ENCODE measurements around the gene SAMSN1. TPM values are rescaled to one million over a fixed set of nuclear protein-coding genes. Genes with fewer than 3 reads are reported as not detected.

Gene SAMSN1
- total RNA-seq, 1 experiment from 2014 or later: 2.8 TPM

DNA sequence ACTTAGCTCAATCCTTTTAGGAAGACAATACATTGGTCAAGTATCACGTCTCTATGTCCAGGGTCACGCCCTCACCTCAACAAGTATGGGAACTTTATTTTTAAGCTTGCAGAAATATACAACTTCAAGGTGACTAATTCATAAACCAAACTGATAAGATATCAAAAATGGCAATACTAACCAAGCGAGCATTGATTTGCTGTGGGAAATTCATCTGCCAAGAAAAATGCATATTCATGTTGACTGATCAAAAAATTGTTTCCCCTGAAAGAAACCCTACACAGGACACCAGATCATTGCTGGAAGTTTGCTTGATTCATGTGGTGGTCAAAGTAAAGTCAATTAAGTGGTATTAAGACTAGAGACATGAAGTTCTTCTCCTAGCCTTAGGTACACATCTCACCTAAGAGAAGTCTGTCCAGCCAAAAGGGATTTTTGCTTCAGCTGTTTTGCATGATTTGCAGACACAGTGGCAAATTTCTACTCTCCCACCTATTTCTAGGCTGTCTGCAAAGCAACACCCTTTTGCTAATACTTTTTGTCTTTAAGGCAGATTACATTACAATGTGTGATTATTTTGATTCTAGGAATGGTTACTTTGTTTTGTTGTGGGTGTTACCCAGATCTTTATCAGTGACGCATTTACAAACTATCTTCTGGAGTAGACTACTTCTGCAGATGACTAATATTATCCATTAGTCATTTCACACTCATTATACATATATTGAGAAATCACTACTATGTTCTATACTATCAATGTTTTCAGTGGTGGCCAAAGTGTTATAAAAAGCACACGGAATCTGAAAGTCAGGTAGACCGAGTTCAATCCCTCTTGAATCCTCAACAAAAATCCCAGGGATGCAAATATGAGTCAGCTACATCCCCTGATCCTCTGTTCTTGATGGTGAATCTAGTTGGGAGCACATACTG lies 12.4 kb downstream of the SAMSN1 start:
- H3K4me1 Mint-ChIP-seq: no peaks in the 10 kb centered on the region
- H3K9me3 Mint-ChIP-seq: peaks cover 0 to 7% of the 10 kb centered on the region in 2 experiments; a peak in 3 of 5 replicates
- Histone ChIP-seq H4K20me1 (ENCODE audit: control insufficient read depth, insufficient read depth, insufficient read length) (no peaks in the 10 kb centered on the region), H3K27me3 (ENCODE audit: insufficient read depth, low read length) (no peaks in the 10 kb centered on the region), H3K9ac (ENCODE audit: extremely low read depth, insufficient read length, low read length) (no peak overlapping the region), H2AK5ac (ENCODE audit: insufficient read length, low read length) (no peak overlapping the region), H3K79me1 (ENCODE audit: insufficient read depth, low read depth, low read length, poor library complexity, severe bottlenecking) (no peaks in the 10 kb centered on the region), H4K8ac (replicated peaks; ENCODE audit: insufficient read length, low read depth, low read length) (no peak overlapping the region), H3K9me3 (ENCODE audit: control insufficient read depth, low read depth, low read length) (no peaks in the 10 kb centered on the region), H3K23ac (ENCODE audit: insufficient read length, low read depth, low read length) (no peak overlapping the region), H3K4me2 (ENCODE audit: insufficient read depth, insufficient read length, low read length) (no peak overlapping the region), H3K27ac (ENCODE audit: insufficient read length, low read depth, low read length) (no peak overlapping the region), H3K14ac (ENCODE audit: insufficient read depth, low read length) (no peak overlapping the region), H2BK12ac (ENCODE audit: insufficient read length, low read depth, low read length) (no peak overlapping the region), H3K4me1 (ENCODE audit: insufficient read depth, low read length) (no peaks in the 10 kb centered on the region), H4K5ac (ENCODE audit: insufficient read length, low read depth, low read length) (no peak overlapping the region), H2AFZ (ENCODE audit: low read length) (no peak overlapping the region), H2BK120ac (ENCODE audit: low read depth, low read length, poor library complexity, severe bottlenecking) (no peak overlapping the region), H2BK20ac (ENCODE audit: low read depth, low read length, poor library complexity, severe bottlenecking) (no peak overlapping the region), H3K23me2 (ENCODE audit: insufficient read length, low read depth, low read length, poor library complexity, severe bottlenecking) (no peaks in the 10 kb centered on the region), H2BK5ac (ENCODE audit: insufficient read length, low read length) (no peak overlapping the region), H2BK15ac (ENCODE audit: low read depth, low read length) (no peak overlapping the region), H3K56ac (ENCODE audit: insufficient read length, low read depth, low read length) (no peak overlapping the region), H3K18ac (ENCODE audit: insufficient read length, low read depth, low read length) (no peak overlapping the region), H3T11ph (ENCODE audit: low read length) (no peak overlapping the region), H3K4ac (ENCODE audit: low read depth, low read length) (no peak overlapping the region), H4K91ac (ENCODE audit: insufficient read length, low read depth, low read length) (no peak overlapping the region), H3K79me2 (ENCODE audit: insufficient read depth, low read length) (no peaks in the 10 kb centered on the region)
- H3K36me3 Mint-ChIP-seq (ENCODE audit: insufficient read depth in 1 of 3, low read depth in 3 of 3): peaks cover 0 to 6% (median 2%) of the 10 kb centered on the region in 3 experiments; a peak in 2 of 7 replicates
- no peak overlapping the region for H3K27ac Mint-ChIP-seq
- DNase-seq: no peak
- no peaks in the 10 kb centered on the region for H3K27me3 Mint-ChIP-seq (ENCODE audit: low read depth)
- WGBS (ENCODE audit: extremely low coverage, insufficient read length, low lambda C conversion rate): no CpG with 5 or more reads among the region's 6 CpGs
- no peak overlapping the region for H3K4me3 Mint-ChIP-seq
- TF ChIP-seq, protein P1, sequence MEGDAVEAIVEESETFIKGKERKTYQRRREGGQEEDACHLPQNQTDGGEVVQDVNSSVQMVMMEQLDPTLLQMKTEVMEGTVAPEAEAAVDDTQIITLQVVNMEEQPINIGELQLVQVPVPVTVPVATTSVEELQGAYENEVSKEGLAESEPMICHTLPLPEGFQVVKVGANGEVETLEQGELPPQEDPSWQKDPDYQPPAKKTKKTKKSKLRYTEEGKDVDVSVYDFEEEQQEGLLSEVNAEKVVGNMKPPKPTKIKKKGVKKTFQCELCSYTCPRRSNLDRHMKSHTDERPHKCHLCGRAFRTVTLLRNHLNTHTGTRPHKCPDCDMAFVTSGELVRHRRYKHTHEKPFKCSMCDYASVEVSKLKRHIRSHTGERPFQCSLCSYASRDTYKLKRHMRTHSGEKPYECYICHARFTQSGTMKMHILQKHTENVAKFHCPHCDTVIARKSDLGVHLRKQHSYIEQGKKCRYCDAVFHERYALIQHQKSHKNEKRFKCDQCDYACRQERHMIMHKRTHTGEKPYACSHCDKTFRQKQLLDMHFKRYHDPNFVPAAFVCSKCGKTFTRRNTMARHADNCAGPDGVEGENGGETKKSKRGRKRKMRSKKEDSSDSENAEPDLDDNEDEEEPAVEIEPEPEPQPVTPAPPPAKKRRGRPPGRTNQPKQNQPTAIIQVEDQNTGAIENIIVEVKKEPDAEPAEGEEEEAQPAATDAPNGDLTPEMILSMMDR (conservative IDR thresholded peaks at IDR 0.05): no peak

Measured in H9 (cell line).